ENCODE measurements around the gene PDCD1LG2.

- TF ChIP-seq CTCF (conservative IDR thresholded peaks at IDR 0.05; ENCODE audit: low read length) (no peak), EZH2phosphoT487 (IDR thresholded peaks at IDR 0.05; ENCODE audit: borderline replicate concordance) (no peak)
Observed at GRCh38 chr9:5485378-5486085, 24.8 kb upstream of the PDCD1LG2 start.
